ENCODE data around the gene PCDHB16.
A peak's percentile ranks its signal among the peaks of the same experiment; 100 is the strongest.
"Not testable (repeated sequence)": the region's sequence is repeated elsewhere in the genome, so short reads cannot be mapped to it uniquely, and the experiment has no call there.

The PCDHB16 gene

DNA sequence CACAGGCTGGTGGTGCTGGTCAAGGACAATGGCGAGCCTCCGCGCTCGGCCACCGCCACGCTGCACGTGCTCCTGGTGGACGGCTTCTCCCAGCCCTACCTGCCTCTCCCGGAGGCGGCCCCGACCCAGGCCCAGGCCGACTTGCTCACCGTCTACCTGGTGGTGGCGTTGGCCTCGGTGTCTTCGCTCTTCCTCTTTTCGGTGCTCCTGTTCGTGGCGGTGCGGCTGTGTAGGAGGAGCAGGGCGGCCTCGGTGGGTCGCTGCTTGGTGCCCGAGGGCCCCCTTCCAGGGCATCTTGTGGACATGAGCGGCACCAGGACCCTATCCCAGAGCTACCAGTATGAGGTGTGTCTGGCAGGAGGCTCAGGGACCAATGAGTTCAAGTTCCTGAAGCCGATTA is 33.8 kb downstream of the PCDHB16 start:
- not testable (repeated sequence) for H2BK12ac ChIP-seq (ENCODE audit: low read length); H3K4me3 ChIP-seq (ENCODE audit: low read length in 2 of 2); H2AK5ac ChIP-seq (ENCODE audit: low read depth, low read length); H3K4me1 ChIP-seq (ENCODE audit: control insufficient read depth in 2 of 2, insufficient read depth in 1 of 2, low read depth in 1 of 2, low read length in 2 of 2); H3K4me2 ChIP-seq (ENCODE audit: insufficient read depth, low read length, poor library complexity, severe bottlenecking); H3K27me3 ChIP-seq (ENCODE audit: control insufficient read depth in 3 of 3, insufficient read depth in 3 of 3, low read depth in 1 of 3, low read length in 3 of 3); H4K91ac ChIP-seq (ENCODE audit: low read depth, low read length, poor library complexity); H3K18ac ChIP-seq (ENCODE audit: low read length); H3K36me3 ChIP-seq (replicated peaks in 1 of 2; ENCODE audit: control insufficient read depth in 2 of 2, insufficient read depth in 2 of 2, low read length in 2 of 2); H2BK120ac ChIP-seq (ENCODE audit: low read depth, low read length); H3K4ac ChIP-seq (ENCODE audit: low read length); H4K8ac ChIP-seq (ENCODE audit: low read depth, low read length); H3K79me1 ChIP-seq (ENCODE audit: low read depth, low read length); H3K27ac ChIP-seq (replicated peaks; ENCODE audit: low read length); H2BK15ac ChIP-seq (ENCODE audit: low read length); H3K9ac ChIP-seq (ENCODE audit: low read depth, low read length, poor library complexity); H2BK5ac ChIP-seq (ENCODE audit: low read length); H3K23ac ChIP-seq (ENCODE audit: low read depth, low read length, poor library complexity); H3K14ac ChIP-seq (ENCODE audit: low read length); DNase-seq (ENCODE audit: low spot score); H2AFZ ChIP-seq (ENCODE audit: low read length)
- peaks cover 2 to 18% of the 10 kb centered on the region in 2 donors for H3K9me3 ChIP-seq (replicated peaks in 1 of 2; ENCODE audit: control insufficient read depth in 2 of 2, insufficient read depth in 1 of 2, low read depth in 1 of 2, low read length in 2 of 2)
- WGBS, 2 donors (ENCODE audit: extremely low coverage in 2 of 2, insufficient read length in 2 of 2, insufficient replicate concordance in 1 of 2) = no CpG with 5 or more reads among the region's 26 CpGs

GRCh38 chr5:141223112-141223783 is 41.1 kb downstream of the PCDHB16 start, which contains the start of gene PCDHB14:
Gene PCDHB14 (plus strand): TSS chr5:141223343. CDS start chr5:141223506, 163 bp downstream.
- no peak within 1 kb of the TSS for H3K14ac ChIP-seq (ENCODE audit: low read length)
- peak within 1 kb of the TSS; percentile 71 for H2AFZ ChIP-seq (ENCODE audit: low read length)
- H4K91ac ChIP-seq (ENCODE audit: low read depth, low read length, poor library complexity) = no peak within 1 kb of the TSS
- H3K9me3 ChIP-seq (replicated peaks in 1 of 2; ENCODE audit: control insufficient read depth in 2 of 2, insufficient read depth in 1 of 2, low read depth in 1 of 2, low read length in 2 of 2) = peaks cover 7 to 28% of the 10 kb centered on the region in 2 donors
- peak; percentile 43 for DNase-seq (ENCODE audit: low spot score)
- no peaks in the 10 kb centered on the region for H3K27me3 ChIP-seq (ENCODE audit: control insufficient read depth in 3 of 3, insufficient read depth in 3 of 3, low read depth in 1 of 3, low read length in 3 of 3)
- H2BK12ac ChIP-seq (ENCODE audit: low read length) = no peak within 1 kb of the TSS
- no CpG with 5 or more reads among the region's 15 CpGs for WGBS, 2 donors (ENCODE audit: extremely low coverage in 2 of 2, insufficient read length in 2 of 2, insufficient replicate concordance in 1 of 2)
- H3K9ac ChIP-seq (ENCODE audit: low read depth, low read length, poor library complexity) = no peak within 1 kb of the TSS
- H2BK120ac ChIP-seq (ENCODE audit: low read depth, low read length) = no peak within 1 kb of the TSS
- no peak within 1 kb of the TSS for H4K8ac ChIP-seq (ENCODE audit: low read depth, low read length)
- H3K27ac ChIP-seq (replicated peaks; ENCODE audit: low read length) = peak within 1 kb of the TSS; percentile 40
- H2BK15ac ChIP-seq (ENCODE audit: low read length) = no peak within 1 kb of the TSS
- H3K4ac ChIP-seq (ENCODE audit: low read length) = no peak within 1 kb of the TSS
- H3K4me2 ChIP-seq (ENCODE audit: insufficient read depth, low read length, poor library complexity, severe bottlenecking) = no peak within 1 kb of the TSS
- no peak within 1 kb of the TSS for H2BK5ac ChIP-seq (ENCODE audit: low read length)
- H3K79me1 ChIP-seq (ENCODE audit: low read depth, low read length) = no peaks in the 10 kb centered on the region
- no peak within 1 kb of the TSS for H2AK5ac ChIP-seq (ENCODE audit: low read depth, low read length)
- no peak within 1 kb of the TSS for H3K18ac ChIP-seq (ENCODE audit: low read length)
- no peaks in the 10 kb centered on the region for H3K4me1 ChIP-seq (ENCODE audit: control insufficient read depth in 2 of 2, insufficient read depth in 1 of 2, low read depth in 1 of 2, low read length in 2 of 2)
- no peaks in the 10 kb centered on the region for H3K36me3 ChIP-seq (replicated peaks in 1 of 2; ENCODE audit: control insufficient read depth in 2 of 2, insufficient read depth in 2 of 2, low read length in 2 of 2)
- H3K4me3 ChIP-seq (ENCODE audit: low read length in 2 of 2) = peak within 1 kb of the TSS in 1 of 2 donors; percentile 17
- H3K23ac ChIP-seq (ENCODE audit: low read depth, low read length, poor library complexity) = no peak within 1 kb of the TSS

DNA sequence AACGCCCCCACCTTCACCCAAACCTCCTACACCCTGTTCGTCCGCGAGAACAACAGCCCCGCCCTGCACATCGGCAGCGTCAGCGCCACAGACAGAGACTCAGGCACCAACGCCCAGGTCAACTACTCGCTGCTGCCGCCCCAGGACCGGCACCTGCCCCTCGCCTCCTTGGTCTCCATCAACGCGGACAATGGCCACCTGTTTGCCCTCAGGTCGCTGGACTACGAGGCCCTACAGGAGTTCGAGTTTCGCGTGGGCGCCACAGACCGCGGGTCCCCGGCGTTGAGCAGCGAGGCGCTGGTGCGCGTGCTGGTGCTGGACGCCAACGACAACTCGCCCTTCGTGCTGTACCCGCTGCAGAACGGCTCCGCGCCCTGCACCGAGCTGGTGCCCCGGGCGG is 42.7 kb downstream of the PCDHB16 start:
- H3K4me3 ChIP-seq (ENCODE audit: low read length in 2 of 2); H3K18ac ChIP-seq (ENCODE audit: low read length); H3K9ac ChIP-seq (ENCODE audit: low read depth, low read length, poor library complexity); H3K4me1 ChIP-seq (ENCODE audit: control insufficient read depth in 2 of 2, insufficient read depth in 1 of 2, low read depth in 1 of 2, low read length in 2 of 2); H3K4ac ChIP-seq (ENCODE audit: low read length); H2BK15ac ChIP-seq (ENCODE audit: low read length); H3K27me3 ChIP-seq (ENCODE audit: control insufficient read depth in 3 of 3, insufficient read depth in 3 of 3, low read depth in 1 of 3, low read length in 3 of 3); H2BK120ac ChIP-seq (ENCODE audit: low read depth, low read length); H2BK12ac ChIP-seq (ENCODE audit: low read length); H3K27ac ChIP-seq (replicated peaks; ENCODE audit: low read length); H2AFZ ChIP-seq (ENCODE audit: low read length); H3K23ac ChIP-seq (ENCODE audit: low read depth, low read length, poor library complexity); H4K91ac ChIP-seq (ENCODE audit: low read depth, low read length, poor library complexity); H3K14ac ChIP-seq (ENCODE audit: low read length); H3K36me3 ChIP-seq (replicated peaks in 1 of 2; ENCODE audit: control insufficient read depth in 2 of 2, insufficient read depth in 2 of 2, low read length in 2 of 2); H3K4me2 ChIP-seq (ENCODE audit: insufficient read depth, low read length, poor library complexity, severe bottlenecking); H3K79me1 ChIP-seq (ENCODE audit: low read depth, low read length); H4K8ac ChIP-seq (ENCODE audit: low read depth, low read length); H2BK5ac ChIP-seq (ENCODE audit: low read length); H2AK5ac ChIP-seq (ENCODE audit: low read depth, low read length); DNase-seq (ENCODE audit: low spot score): not testable (repeated sequence)
- WGBS, 2 donors (ENCODE audit: extremely low coverage in 2 of 2, insufficient read length in 2 of 2, insufficient replicate concordance in 1 of 2) = no CpG with 5 or more reads among the region's 40 CpGs
- H3K9me3 ChIP-seq (replicated peaks in 1 of 2; ENCODE audit: control insufficient read depth in 2 of 2, insufficient read depth in 1 of 2, low read depth in 1 of 2, low read length in 2 of 2) = peaks cover 7 to 21% of the 10 kb centered on the region in 2 donors

DNA sequence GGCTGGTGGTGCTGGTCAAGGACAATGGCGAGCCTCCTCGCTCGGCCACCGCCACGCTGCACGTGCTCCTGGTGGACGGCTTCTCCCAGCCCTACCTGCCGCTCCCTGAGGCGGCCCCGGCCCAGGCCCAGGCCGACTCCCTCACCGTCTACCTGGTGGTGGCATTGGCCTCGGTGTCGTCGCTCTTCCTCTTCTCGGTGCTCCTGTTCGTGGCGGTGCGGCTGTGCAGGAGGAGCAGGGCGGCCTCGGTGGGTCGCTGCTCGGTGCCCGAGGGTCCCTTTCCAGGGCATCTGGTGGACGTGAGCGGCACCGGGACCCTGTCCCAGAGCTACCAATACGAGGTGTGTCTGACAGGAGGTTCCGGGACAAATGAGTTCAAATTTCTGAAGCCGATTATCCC is 43.2 kb downstream of the PCDHB16 start:
- H3K36me3 ChIP-seq (replicated peaks in 1 of 2; ENCODE audit: control insufficient read depth in 2 of 2, insufficient read depth in 2 of 2, low read length in 2 of 2); H2AK5ac ChIP-seq (ENCODE audit: low read depth, low read length); H4K8ac ChIP-seq (ENCODE audit: low read depth, low read length); H3K4me2 ChIP-seq (ENCODE audit: insufficient read depth, low read length, poor library complexity, severe bottlenecking); H3K27me3 ChIP-seq (ENCODE audit: control insufficient read depth in 3 of 3, insufficient read depth in 3 of 3, low read depth in 1 of 3, low read length in 3 of 3); H3K18ac ChIP-seq (ENCODE audit: low read length); H4K91ac ChIP-seq (ENCODE audit: low read depth, low read length, poor library complexity); H2BK15ac ChIP-seq (ENCODE audit: low read length); H3K79me1 ChIP-seq (ENCODE audit: low read depth, low read length); DNase-seq (ENCODE audit: low spot score); H3K4ac ChIP-seq (ENCODE audit: low read length); H3K27ac ChIP-seq (replicated peaks; ENCODE audit: low read length); H3K9ac ChIP-seq (ENCODE audit: low read depth, low read length, poor library complexity); H2BK5ac ChIP-seq (ENCODE audit: low read length); H2BK120ac ChIP-seq (ENCODE audit: low read depth, low read length); H2BK12ac ChIP-seq (ENCODE audit: low read length); H2AFZ ChIP-seq (ENCODE audit: low read length); H3K23ac ChIP-seq (ENCODE audit: low read depth, low read length, poor library complexity); H3K4me3 ChIP-seq (ENCODE audit: low read length in 2 of 2); H3K4me1 ChIP-seq (ENCODE audit: control insufficient read depth in 2 of 2, insufficient read depth in 1 of 2, low read depth in 1 of 2, low read length in 2 of 2); H3K14ac ChIP-seq (ENCODE audit: low read length): not testable (repeated sequence)
- no CpG with 5 or more reads among the region's 30 CpGs for WGBS, 2 donors (ENCODE audit: extremely low coverage in 2 of 2, insufficient read length in 2 of 2, insufficient replicate concordance in 1 of 2)
- H3K9me3 ChIP-seq (replicated peaks in 1 of 2; ENCODE audit: control insufficient read depth in 2 of 2, insufficient read depth in 1 of 2, low read depth in 1 of 2, low read length in 2 of 2) = peaks cover 7 to 21% of the 10 kb centered on the region in 2 donors

All from neuronal stem cell (in vitro differentiated cells).